Natural killer cell (primary cell): ENCODE data around the gene SENP6. TPM values are rescaled to one million over a fixed set of nuclear protein-coding genes. Genes with fewer than 3 reads are reported as not detected.

Experiments
- ATAC-seq, 3 donors: fragments of 150-1000 bp in 2 of 3; fragments of 200-7000 bp in 1 of 3; cut with Tn5 transposase; 1 replicate in 1 of 3; 2 replicates in 2 of 3; pipeline ENCODE4 v1.10.0; 2021; ENCODE audit warnings: mild to moderate bottlenecking in 2 of 3, moderate library complexity in 2 of 3
- DNase-seq, 2 donors: peaks; one replicate each; pipeline versions ENCODE4 v3.0.0 to v3.0.0-alpha.2; 2013 to 2021; ENCODE audit warnings: mixed read lengths in 1 of 2
- H3K27ac ChIP-seq: one replicate; pipeline ENCODE4 v1.5.1; 2013; ENCODE audit warnings: mild to moderate bottlenecking, low read length
- H3K27me3 ChIP-seq: one replicate; pipeline ENCODE4 v1.6.1; 2013; ENCODE audit warnings: low read length; ENCODE audit not compliant: control insufficient read depth, insufficient read depth
- H3K36me3 ChIP-seq: one replicate; pipeline ENCODE4 v1.6.1; 2013; ENCODE audit warnings: low read length; ENCODE audit not compliant: control insufficient read depth, insufficient read depth
- H3K4me1 ChIP-seq: one replicate; pipeline ENCODE4 v1.6.1; 2013; ENCODE audit warnings: low read length; ENCODE audit not compliant: control insufficient read depth, insufficient read depth
- H3K4me3 ChIP-seq: one replicate; pipeline ENCODE4 v1.5.1; 2013; ENCODE audit warnings: low read length
- H3K9me3 ChIP-seq: one replicate; pipeline ENCODE4 v1.6.1; 2013; ENCODE audit warnings: low read length; ENCODE audit not compliant: control insufficient read depth, insufficient read depth
- H3K27ac Mint-ChIP-seq, 2 donors: one replicate each; pipeline ENCODE4 v1.8.0; 2022; ENCODE audit warnings: mild to moderate bottlenecking in 2 of 2, mixed read lengths in 2 of 2, moderate library complexity in 1 of 2
- H3K27me3 Mint-ChIP-seq, 2 donors: one replicate each; pipeline ENCODE4 v1.8.0; 2022; ENCODE audit warnings: low read depth in 2 of 2, mixed read lengths in 2 of 2
- H3K36me3 Mint-ChIP-seq: one replicate; pipeline ENCODE4 v1.8.0; 2022; ENCODE audit warnings: mixed read lengths
- H3K4me1 Mint-ChIP-seq, 2 donors: one replicate each; pipeline ENCODE4 v1.8.0; 2022; ENCODE audit warnings: mixed read lengths in 2 of 2
- H3K4me3 Mint-ChIP-seq: one replicate; pipeline ENCODE4 v1.8.0; 2022; ENCODE audit warnings: mild to moderate bottlenecking, moderate library complexity, mixed read lengths
- H3K9me3 Mint-ChIP-seq, 2 donors: one replicate each; pipeline ENCODE4 v1.8.0; 2022; ENCODE audit warnings: mixed read lengths in 2 of 2
- CTCF ChIP-seq: fragments of 200-600 bp; IDR thresholded peaks from one replicate; pipeline ENCODE4 v1.8.0; 2022; ENCODE audit warnings: antibody characterized with exemption
- WGBS: methylation state at CpG from one replicate; pipeline ENCODE4 v1.1.7; 2013; ENCODE audit warnings: missing lambda C conversion rate; ENCODE audit not compliant: insufficient coverage; 5-methylcytosine and 5-hydroxymethylcytosine counted together
- intact Hi-C: fragments of 100-400 bp; cut with micrococcal nuclease; formaldehyde crosslinking; loops from one replicate; pipeline ENCODE4 v1.14.2; 2022
- total RNA-seq, 4 donors: library from RNA; stranded (reverse); fragments of 120-200 nt in 1 of 4; gene quantifications; one replicate each; pipeline versions ENCODE4 v1.2.3 to v1.2.4, GENCODE V29; 2013 to 2022

SENP6 gene
- 100 to 1,000 TPM; 102 to 117 (median 108) TPM for total RNA-seq
- total RNA-seq (2013), result 169 TPM

- DNase-seq (peak; percentile 71 to 87), ATAC-seq (peak; percentile 77 to 86 (median 81))
- Mint-ChIP-seq H3K9me3 (no peaks in the 10 kb centered on the region), H3K36me3 (no peaks in the 10 kb centered on the region), H3K4me3 (peak within 1 kb of the TSS; percentile 95), H3K27ac (peak within 1 kb of the TSS; percentile 94 to 97), H3K4me1 (peaks cover 31 to 52% of the 10 kb centered on the region in 2 donors), H3K27me3 (no peaks in the 10 kb centered on the region)
- Histone ChIP-seq H3K4me3 (peak within 1 kb of the TSS; percentile 91), H3K27ac (peak within 1 kb of the TSS; percentile 98), H3K9me3 (no peaks in the 10 kb centered on the region), H3K4me1 (peaks cover 11% of the 10 kb centered on the region), H3K36me3 (no peaks in the 10 kb centered on the region), H3K27me3 (no peaks in the 10 kb centered on the region)
- no peak for TF ChIP-seq CTCF
- WGBS, result under 1% methylated on average over 74 of the region's 76 CpGs
- intact Hi-C loops, result loop anchor here (2.0 to 10.0 kb wide), 2 partner anchors 317 to 357 kb away; partner anchors contain the start of genes COX7A2 and TMEM30A
Observed at GRCh38 chr6:75601304-75602245, at the start of gene SENP6. TSS of gene SENP6 (plus strand) at chr6:75601880. CDS start at chr6:75602525, 645 bp downstream.

- no peak for TF ChIP-seq CTCF
- peaks cover 0 to 3% of the 10 kb centered on the region in 2 donors for H3K9me3 Mint-ChIP-seq
- Histone ChIP-seq H3K4me3 (no peak overlapping the region), H3K27ac (no peak overlapping the region), H3K36me3 (no peaks in the 10 kb centered on the region), H3K27me3 (no peaks in the 10 kb centered on the region), H3K9me3 (no peaks in the 10 kb centered on the region), H3K4me1 (no peaks in the 10 kb centered on the region)
- H3K36me3 Mint-ChIP-seq, result no peaks in the 10 kb centered on the region
- peaks cover 0 to 6% of the 10 kb centered on the region in 2 donors for H3K4me1 Mint-ChIP-seq
- intact Hi-C loops, result no loop called here
- H3K27ac Mint-ChIP-seq, result no peak overlapping the region
- H3K4me3 Mint-ChIP-seq, result no peak overlapping the region
- peaks cover 3 to 22% of the 10 kb centered on the region in 2 donors for H3K27me3 Mint-ChIP-seq
- DNase-seq (no peak), ATAC-seq (no peak)
- 79% methylated on average over 5 of the region's 5 CpGs for WGBS
Observed at GRCh38 chr6:75556240-75556639, 45.4 kb upstream of the SENP6 start.

GRCh38 chr6:75557068-75557467, 44.6 kb upstream of the SENP6 start:
- no peaks in the 10 kb centered on the region for H3K36me3 Mint-ChIP-seq
- intact Hi-C loops, result no loop called here
- no peak overlapping the region for H3K4me3 Mint-ChIP-seq
- H3K27ac Mint-ChIP-seq, result no peak overlapping the region
- no peak overlapping the region for H3K4me3 ChIP-seq
- H3K27me3 Mint-ChIP-seq, result peaks cover 3 to 28% of the 10 kb centered on the region in 2 donors
- DNase-seq, result no peak
- ATAC-seq, result no peak
- H3K9me3 ChIP-seq, result no peaks in the 10 kb centered on the region
- no peaks in the 10 kb centered on the region for H3K27me3 ChIP-seq
- no peaks in the 10 kb centered on the region for H3K36me3 ChIP-seq
- no peak for TF ChIP-seq CTCF
- H3K4me1 Mint-ChIP-seq, result no peaks in the 10 kb centered on the region
- H3K27ac ChIP-seq, result no peak overlapping the region
- WGBS, result 91% methylated on average over 1 of the region's 1 CpG
- H3K4me1 ChIP-seq, result no peaks in the 10 kb centered on the region
- H3K9me3 Mint-ChIP-seq, result peaks cover 0 to 3% of the 10 kb centered on the region in 2 donors
